ENCODE results near the gene CYP2A13.
A peak's percentile ranks its signal among the peaks of the same experiment; 100 is the strongest.
"Not testable (repeated sequence)": the region's sequence is repeated elsewhere in the genome, so short reads cannot be mapped to it uniquely, and the experiment has no call there.

CYP2A13 gene

GRCh38 chr19:41120929-41121911, 33.0 kb downstream of the CYP2A13 start:
- peak; percentile 42 for DNase-seq

DNA sequence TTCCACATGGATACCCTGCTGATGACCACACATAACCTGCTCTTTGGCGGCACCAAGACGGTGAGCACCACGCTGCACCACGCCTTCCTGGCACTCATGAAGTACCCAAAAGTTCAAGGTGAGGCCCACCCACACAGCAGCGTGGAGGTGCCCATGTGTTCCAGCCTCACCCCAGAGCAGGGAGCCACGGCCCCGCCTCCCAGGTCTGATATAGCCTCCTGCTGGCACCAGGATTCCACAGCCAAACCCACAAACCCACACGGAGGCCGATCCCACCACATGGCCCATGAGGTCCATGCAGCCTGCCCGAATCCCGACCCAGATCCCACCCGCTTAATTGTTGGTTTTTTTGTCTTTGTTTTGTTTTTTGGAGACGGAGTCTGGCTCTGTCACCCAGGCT, 34.6 kb downstream of the CYP2A13 start:
- DNase-seq = not testable (repeated sequence)

DNA sequence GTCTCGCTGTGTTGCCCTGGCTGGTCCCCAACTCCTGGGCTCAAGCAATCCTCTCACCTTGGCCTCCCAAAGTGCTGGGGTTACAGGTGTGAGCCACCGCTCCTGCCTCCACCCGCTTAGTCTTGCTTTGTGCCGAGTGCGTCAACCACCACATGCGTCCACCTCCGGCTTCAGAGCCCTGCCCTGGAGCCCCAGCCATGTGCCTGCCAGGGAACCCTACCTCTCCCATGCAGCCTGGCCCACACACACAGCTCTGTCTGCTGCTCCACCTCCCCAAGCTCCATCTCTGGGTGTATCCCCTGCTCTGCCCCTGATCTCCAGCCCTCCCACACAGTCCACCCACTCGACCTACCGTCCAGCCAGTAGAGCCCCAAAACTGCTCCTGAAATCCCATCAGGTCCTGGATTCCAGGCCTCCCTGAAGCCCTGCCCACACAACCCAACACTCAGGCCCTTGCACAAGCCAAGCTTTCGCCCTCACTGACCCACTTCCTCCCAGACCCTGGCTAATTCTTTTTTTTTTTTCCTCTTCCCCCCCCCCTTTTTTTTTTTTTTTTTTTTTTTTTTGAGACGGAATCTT, 35.6 kb downstream of the CYP2A13 start:
- DNase-seq = no peak

- DNase-seq = peak; percentile 44
These were observed 38.5 kb downstream of the CYP2A13 start for GRCh38 chr19:41126765-41127203.

GRCh38 chr19:41127362-41127761, 39.1 kb downstream of the CYP2A13 start:
- not testable (repeated sequence) for DNase-seq

GRCh38 chr19:41127801-41128300, 39.6 kb downstream of the CYP2A13 start:
- peak; percentile 75 for DNase-seq

- no peak for DNase-seq
These were observed 40.4 kb downstream of the CYP2A13 start for GRCh38 chr19:41128692-41129091.

DNA sequence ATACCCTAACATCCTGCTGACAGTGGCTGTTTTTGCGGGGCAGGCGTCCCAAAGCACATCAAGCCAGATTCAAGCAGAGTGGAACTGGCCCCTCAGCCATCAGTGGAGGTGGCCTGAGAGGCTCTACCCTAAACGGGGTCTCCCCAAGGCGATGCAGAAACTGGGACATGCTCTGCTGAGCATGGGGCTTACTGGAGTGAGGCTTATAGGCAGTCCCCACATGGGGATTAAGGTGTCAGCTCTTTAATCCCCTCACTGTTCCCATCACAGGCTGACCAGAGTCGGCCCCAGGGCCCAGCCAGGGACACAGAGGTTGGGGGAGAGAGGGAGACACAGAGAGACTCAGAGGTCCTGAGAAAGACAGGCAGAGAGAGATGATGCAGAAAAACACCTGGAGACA, 42.9 kb downstream of the CYP2A13 start:
- DNase-seq = no peak

DNA sequence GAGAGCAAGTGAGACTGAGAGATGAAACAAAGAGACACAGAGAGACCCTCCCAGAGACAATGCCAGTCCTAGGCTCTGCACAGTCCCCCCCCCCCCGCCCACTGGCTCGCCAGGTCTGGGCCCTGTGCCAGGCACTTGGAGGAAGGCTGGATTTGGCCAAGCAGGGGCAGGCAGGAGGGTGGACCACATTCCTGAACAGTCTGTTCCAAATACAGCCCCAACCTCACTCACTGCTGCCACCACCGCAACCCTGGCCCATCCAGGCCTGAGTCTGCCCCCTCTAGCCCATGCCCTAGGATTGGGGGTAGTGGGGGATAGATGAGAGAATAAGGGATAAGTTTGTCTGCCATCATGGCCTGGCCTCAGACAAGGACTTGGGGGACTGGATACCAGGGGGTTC, 45.0 kb downstream of the CYP2A13 start:
- no peak for DNase-seq

- no peak for DNase-seq
These were observed 46.4 kb downstream of the CYP2A13 start for GRCh38 chr19:41134616-41135015.

DNA sequence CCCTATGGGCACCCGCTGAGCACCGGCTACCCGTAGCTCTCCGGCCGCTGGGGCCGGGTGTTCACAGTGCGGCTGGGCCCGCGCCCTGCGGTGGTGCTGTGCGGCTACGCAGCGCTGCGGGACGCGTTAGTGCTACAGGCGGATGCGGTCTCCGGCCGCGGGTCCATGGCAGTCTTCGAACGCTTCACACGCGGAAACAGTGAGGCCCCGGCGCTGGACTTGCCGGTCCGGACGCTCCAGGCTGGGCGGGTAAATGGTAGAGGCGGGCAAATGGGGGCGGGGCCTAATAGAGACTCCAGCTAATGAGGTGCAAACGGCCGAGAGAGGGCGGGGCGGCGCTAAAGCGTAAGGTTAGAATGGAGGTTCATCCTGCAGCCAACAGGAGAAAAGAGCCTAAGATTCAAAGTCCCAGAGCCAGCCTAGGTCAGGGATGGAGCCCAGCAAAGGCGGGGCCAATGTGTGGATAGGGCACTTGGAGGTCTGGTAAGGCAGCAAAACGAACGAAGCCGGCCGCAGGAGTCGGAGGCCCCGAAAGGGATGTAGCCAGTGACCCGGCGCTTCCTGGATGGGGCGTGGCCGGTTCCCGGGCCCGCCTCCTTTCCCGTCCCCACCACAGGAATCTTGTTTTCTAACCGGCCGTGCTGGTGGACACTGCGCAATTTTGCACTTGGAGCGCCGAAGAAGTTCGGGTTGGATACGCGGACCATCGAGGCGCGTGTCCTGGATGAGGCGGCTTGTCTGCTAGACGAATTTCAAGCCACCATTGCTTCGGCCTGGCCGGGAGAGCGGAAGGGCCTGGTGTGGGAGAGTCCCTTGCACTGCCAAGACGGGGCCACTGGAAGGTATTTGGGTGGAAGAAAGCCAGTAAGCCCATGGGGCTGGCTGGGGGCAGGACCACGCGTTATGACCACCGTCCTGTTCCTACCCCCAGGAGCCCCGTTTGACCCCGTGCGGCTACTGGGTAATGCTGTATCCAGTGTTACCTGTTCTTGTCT, 47.4 kb downstream of the CYP2A13 start:
- DNase-seq = peak; percentile 61

DNA sequence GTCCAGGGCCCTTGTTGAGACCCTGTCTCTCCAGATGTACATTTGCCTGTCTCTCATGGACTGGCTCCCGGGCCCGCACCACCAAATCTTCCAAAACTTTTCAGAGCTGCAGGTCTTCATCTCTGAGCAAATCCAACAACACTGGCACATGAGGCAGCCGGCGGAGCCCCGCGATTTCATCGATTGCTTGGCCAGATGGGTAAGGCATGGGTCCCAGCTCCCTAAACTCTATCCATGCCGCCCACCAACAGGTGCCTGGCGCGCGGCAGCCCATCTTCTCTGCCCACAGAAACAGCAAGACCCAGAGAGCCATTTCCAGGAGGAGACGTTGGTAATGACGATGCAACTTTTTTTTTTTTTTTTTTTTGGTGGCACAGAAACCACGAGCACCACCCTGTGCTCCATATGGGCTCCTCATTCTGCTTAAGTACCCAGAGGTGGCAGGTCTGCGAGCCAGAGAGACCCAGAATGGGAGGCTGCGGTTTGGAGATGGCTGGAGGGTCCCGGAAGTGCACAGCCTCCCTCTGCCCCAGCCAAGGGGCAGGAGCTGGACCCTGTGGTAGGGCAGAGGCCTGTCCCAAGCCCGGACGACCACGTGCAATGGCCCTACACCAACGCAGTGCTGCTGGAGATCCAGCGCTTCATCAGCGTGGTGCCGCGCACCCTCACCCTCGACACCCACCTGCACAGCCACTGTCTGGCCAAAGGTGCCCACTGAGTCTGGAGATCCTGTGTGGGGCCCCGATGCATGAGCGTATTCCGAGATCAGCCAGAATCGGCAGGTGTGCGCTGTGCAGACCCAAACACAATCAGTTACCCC, 48.6 kb downstream of the CYP2A13 start:
- no peak for DNase-seq

DNA sequence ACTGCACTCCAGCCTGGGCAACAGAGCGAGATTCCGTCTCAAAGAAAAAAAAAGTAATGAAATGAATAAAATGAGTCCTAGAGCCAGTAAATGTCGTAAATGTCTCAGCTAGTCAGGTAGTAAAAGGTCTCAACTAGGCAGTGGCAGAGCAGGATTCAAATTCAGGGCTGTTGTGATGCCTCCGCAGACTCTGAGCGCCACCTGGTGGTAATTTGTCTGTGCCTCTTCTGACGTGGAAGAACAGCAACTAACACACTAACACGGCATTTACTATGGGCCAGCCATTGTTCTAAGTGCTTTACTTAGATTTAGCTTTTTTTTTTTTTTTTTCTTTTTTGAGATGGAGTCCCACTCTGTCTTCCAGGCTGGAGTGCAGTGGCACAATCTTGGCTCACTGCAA, 56.2 kb downstream of the CYP2A13 start:
- peak; percentile 82 for DNase-seq
